ENCODE data around the gene MED13L. TPM values are rescaled to one million over a fixed set of nuclear protein-coding genes. Genes with fewer than 3 reads are reported as not detected.

MED13L gene
- total RNA-seq (2022; extraction: Qiagen RNA extraction), result 22.7 to 30.1 TPM (median 27.8 TPM) in 5 replicates

DNA sequence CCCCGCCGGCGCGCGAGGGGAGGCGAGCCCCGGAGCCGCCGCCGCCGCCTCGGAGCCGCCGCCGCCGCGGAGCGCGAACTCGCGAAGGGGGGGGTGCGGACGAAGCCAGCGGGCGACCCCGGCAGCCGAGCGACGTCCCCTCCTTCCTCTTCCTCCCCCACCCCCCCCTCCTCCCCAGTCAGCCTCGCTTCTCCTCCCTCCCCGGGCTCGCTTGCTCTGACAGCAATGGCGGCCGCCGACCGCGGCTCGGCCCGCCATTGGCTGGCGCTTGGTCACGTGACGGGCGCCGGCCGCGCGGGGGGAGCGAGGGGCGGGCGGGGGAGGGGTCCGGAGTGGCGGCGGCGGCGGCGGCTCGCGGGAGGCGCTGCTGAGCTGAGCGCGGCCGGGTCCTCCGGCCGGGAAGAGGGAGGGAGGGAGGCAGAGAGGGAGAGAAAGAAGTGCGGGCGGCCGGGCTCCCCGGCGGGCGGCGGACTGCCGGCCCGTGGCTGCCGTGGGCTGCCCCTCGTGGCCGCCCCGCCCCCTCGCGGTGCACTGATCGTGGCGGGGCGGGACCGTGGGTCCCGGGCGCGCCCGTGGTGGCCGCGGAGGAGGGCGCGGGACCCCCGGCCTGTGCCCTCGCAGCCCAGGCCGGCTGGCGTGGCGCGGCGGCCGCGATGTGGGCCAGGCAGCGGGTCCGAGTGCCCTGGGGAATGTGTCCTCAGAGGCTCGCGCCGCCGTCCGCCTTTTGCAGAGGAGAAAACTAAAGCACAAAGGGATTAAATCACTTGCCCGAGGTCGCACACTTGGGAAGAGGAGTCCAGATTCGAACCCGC lies at the start of gene MED13L:
Gene MED13L (minus strand): TSS at position 227 of the 812 bp plus-strand sequence. CDS start 562 bp downstream, outside the sequence.

